Measurements from ENCODE around the gene SEL1L. TPM values are rescaled to one million over a fixed set of nuclear protein-coding genes. Genes with fewer than 3 reads are reported as not detected.

Gene SEL1L
- total RNA-seq, 1 experiment from 2014 or later: 116 TPM

- no peak overlapping the region for H3K4me3 ChIP-seq (ENCODE audit: low read depth, low read length)
- H3K9me3 Mint-ChIP-seq (ENCODE audit: unreplicated experiment): no peaks in the 10 kb centered on the region
- no peak overlapping the region for H3K4me3 Mint-ChIP-seq (ENCODE audit: unreplicated experiment)
- intact Hi-C loops (cut with micrococcal nuclease; ENCODE audit: unreplicated experiment): no loop called here
- no peak overlapping the region for H3K27ac Mint-ChIP-seq (ENCODE audit: unreplicated experiment)
- ChIA-PET CTCF (no interaction called here), POLR2A (interaction anchor here (2.3 kb wide), 1 partner anchor 10 kb away, joined by 8 read pairs; the partner anchor contains the start of gene SEL1L)
- no peaks in the 10 kb centered on the region for H3K27me3 ChIP-seq (replicated peaks; ENCODE audit: control insufficient read depth, insufficient read depth, low read length)
- peaks cover 60% of the 10 kb centered on the region for H3K36me3 Mint-ChIP-seq (ENCODE audit: insufficient read depth, unreplicated experiment)
- TF ChIP-seq CTCF (IDR thresholded peaks at IDR 0.05; ENCODE audit: insufficient read depth in 1 of 2, low read depth in 1 of 2, low read length in 1 of 2, severe bottlenecking in 1 of 2, unreplicated experiment in 1 of 2): no peak
- BruUV-seq (replicated peaks): no TSS peak
- peaks cover 1% of the 10 kb centered on the region; the same call in 1 of the 2 replicates for H3K36me3 ChIP-seq (ENCODE audit: control insufficient read depth, insufficient read depth, low read length)
- H3K4me1 ChIP-seq: peaks cover 23% of the 10 kb centered on the region
- H3K9me3 ChIP-seq: no peaks in the 10 kb centered on the region
- H3K4me1 Mint-ChIP-seq (ENCODE audit: low read depth, unreplicated experiment): peaks cover 15% of the 10 kb centered on the region
- H3K27me3 Mint-ChIP-seq (ENCODE audit: insufficient read depth, unreplicated experiment): no peaks in the 10 kb centered on the region
- DNase-seq: no peak
Measured at GRCh38 chr14:81523616-81524015, 10.0 kb downstream of the SEL1L start.

GRCh38 chr14:81523016-81523415 is 10.6 kb downstream of the SEL1L start:
- no TSS peak for BruUV-seq (replicated peaks)
- ChIA-PET CTCF (no interaction called here), POLR2A (interaction anchor here (2.3 kb wide), 1 partner anchor 11 kb away, joined by 8 read pairs; the partner anchor contains the start of gene SEL1L)
- Mint-ChIP-seq H3K36me3 (ENCODE audit: insufficient read depth, unreplicated experiment) (peaks cover 55% of the 10 kb centered on the region), H3K4me1 (ENCODE audit: low read depth, unreplicated experiment) (peaks cover 16% of the 10 kb centered on the region), H3K27me3 (ENCODE audit: insufficient read depth, unreplicated experiment) (no peaks in the 10 kb centered on the region), H3K9me3 (ENCODE audit: unreplicated experiment) (no peaks in the 10 kb centered on the region), H3K4me3 (ENCODE audit: unreplicated experiment) (no peak overlapping the region), H3K27ac (ENCODE audit: unreplicated experiment) (no peak overlapping the region)
- peaks cover 1% of the 10 kb centered on the region; the same call in 1 of the 2 replicates for H3K36me3 ChIP-seq (ENCODE audit: control insufficient read depth, insufficient read depth, low read length)
- H3K4me3 ChIP-seq (ENCODE audit: low read depth, low read length): no peak overlapping the region
- intact Hi-C loops (cut with micrococcal nuclease; ENCODE audit: unreplicated experiment): no loop called here
- DNase-seq: no peak
- no peaks in the 10 kb centered on the region for H3K9me3 ChIP-seq
- H3K4me1 ChIP-seq: peaks cover 24% of the 10 kb centered on the region
- TF ChIP-seq CTCF (IDR thresholded peaks at IDR 0.05; ENCODE audit: insufficient read depth in 1 of 2, low read depth in 1 of 2, low read length in 1 of 2, severe bottlenecking in 1 of 2, unreplicated experiment in 1 of 2): no peak
- no peaks in the 10 kb centered on the region for H3K27me3 ChIP-seq (replicated peaks; ENCODE audit: control insufficient read depth, insufficient read depth, low read length)

GRCh38 chr14:81521356-81521755 is 12.3 kb downstream of the SEL1L start:
- ChIA-PET CTCF (no interaction called here), POLR2A (no interaction called here)
- H3K9me3 Mint-ChIP-seq (ENCODE audit: unreplicated experiment): no peaks in the 10 kb centered on the region

More at GRCh38 chr14:81521356-81521755, 12.3 kb downstream of the SEL1L start:
- Mint-ChIP-seq H3K36me3 (ENCODE audit: insufficient read depth, unreplicated experiment) (peaks cover 56% of the 10 kb centered on the region), H3K4me3 (ENCODE audit: unreplicated experiment) (no peak overlapping the region), H3K4me1 (ENCODE audit: low read depth, unreplicated experiment) (peaks cover 31% of the 10 kb centered on the region), H3K27me3 (ENCODE audit: insufficient read depth, unreplicated experiment) (no peaks in the 10 kb centered on the region), H3K27ac (ENCODE audit: unreplicated experiment) (no peak overlapping the region)
- no peak for TF ChIP-seq CTCF (IDR thresholded peaks at IDR 0.05; ENCODE audit: insufficient read depth in 1 of 2, low read depth in 1 of 2, low read length in 1 of 2, severe bottlenecking in 1 of 2, unreplicated experiment in 1 of 2)
- Histone ChIP-seq H3K36me3 (ENCODE audit: control insufficient read depth, insufficient read depth, low read length) (peaks cover 1% of the 10 kb centered on the region; the same call in 1 of the 2 replicates), H3K27me3 (replicated peaks; ENCODE audit: control insufficient read depth, insufficient read depth, low read length) (no peaks in the 10 kb centered on the region), H3K4me1 (peaks cover 38% of the 10 kb centered on the region), H3K4me3 (ENCODE audit: low read depth, low read length) (no peak overlapping the region), H3K9me3 (no peaks in the 10 kb centered on the region)
- BruUV-seq (replicated peaks): no TSS peak
- intact Hi-C loops (cut with micrococcal nuclease; ENCODE audit: unreplicated experiment): no loop called here
- no peak for DNase-seq
